Measurements from ENCODE around the gene PDXK. TPM values are rescaled to one million over a fixed set of nuclear protein-coding genes. Genes with fewer than 3 reads are reported as not detected.

PDXK gene
- total and polyA plus RNA-seq, 10 of the 15 experiments (the other 5 are each of a cell fraction or from before 2014, with no cell fraction given) = 3.7 to 141 (median 60.0) TPM

GRCh38 chr21:43808367-43808766 lies 89.4 kb downstream of the PDXK start (continued):
- TF ChIP-seq SKIL (IDR thresholded peaks at IDR 0.05; ENCODE audit: low read depth, poor library complexity, severe bottlenecking) = no peak
- no peak for TF ChIP-seq ZZZ3 (IDR thresholded peaks at IDR 0.05; ENCODE audit: control insufficient read depth, insufficient read length, low read depth)

- 75% methylated on average over 22 of the region's 22 CpGs for WGBS (ENCODE audit: insufficient coverage, insufficient replicate concordance, low lambda C conversion rate, missing lambda C conversion rate)
- Histone ChIP-seq H3K36me3 (ENCODE audit: control insufficient read depth in 2 of 2, insufficient read depth in 2 of 2, low read length in 1 of 2) (peaks cover 0 to 8% of the 10 kb centered on the region in 2 experiments; a peak in 3 of 4 replicates), H3K9me3 (replicated peaks; ENCODE audit: control insufficient read depth, insufficient read depth, low read length) (no peaks in the 10 kb centered on the region), H3K27me3 (replicated peaks in 1 of 2; ENCODE audit: control insufficient read depth in 2 of 2, insufficient read depth in 2 of 2, low read length in 1 of 2) (no peaks in the 10 kb centered on the region), H3K4me1 (ENCODE audit: control insufficient read depth, insufficient read depth, low read length) (peaks cover 59% of the 10 kb centered on the region), H2AFZ (ENCODE audit: control insufficient read depth, low read depth, low read length) (no peak overlapping the region), H3K9ac (ENCODE audit: control insufficient read depth, insufficient read depth, low read length) (0 out of 2 replicates have a peak overlapping the region, but pooled peaks have one; percentile 16), H3K4me2 (ENCODE audit: control insufficient read depth, insufficient read depth) (no peak overlapping the region), H4K20me1 (ENCODE audit: control insufficient read depth, insufficient read depth) (no peaks in the 10 kb centered on the region), H3K79me2 (ENCODE audit: control insufficient read depth, insufficient read depth, low read length) (peaks cover 7% of the 10 kb centered on the region), H3K27ac (ENCODE audit: control insufficient read depth, insufficient read depth) (no peak overlapping the region), H3K4me3 (no peak overlapping the region)
- in situ Hi-C loops (cut with MboI) = loop anchor here (5.0 kb wide), 2 partner anchors 113 to 168 kb away; no protein-coding TSS in a partner anchor
- DNase-seq (ENCODE audit: low read depth, low spot score) (no peak), ATAC-seq (no peak), FAIRE-seq (no peak)
- POLR2A ChIA-PET = interaction anchor here (0.7 kb wide), 1 partner anchor 112 kb away, joined by 4 read pairs; no protein-coding TSS in a partner anchor
- TF ChIP-seq HCFC1 (IDR thresholded peaks at IDR 0.05; ENCODE audit: low read length) = no peak
- no peak for TF ChIP-seq RELA (IDR thresholded peaks at IDR 0.05; ENCODE audit: borderline replicate concordance, partially characterized antibody)
- no peak for TF ChIP-seq CREM (IDR thresholded peaks at IDR 0.05; ENCODE audit: low read depth)
- TF ChIP-seq MYB (IDR thresholded peaks at IDR 0.05; ENCODE audit: borderline replicate concordance, low read depth, low read length) = no peak
- TF ChIP-seq KDM1A (IDR thresholded peaks at IDR 0.05; ENCODE audit: borderline replicate concordance) = no peak
- no peak for TF ChIP-seq ESRRA (IDR thresholded peaks at IDR 0.05; ENCODE audit: low read length)
- SMC1A ChIA-PET (ENCODE audit: uncharacterized antibody, unreplicated experiment) = interaction anchor here (0.7 to 3.3 kb wide), 4 partner anchors 60 to 166 kb away, joined by 3 to 16 read pairs (median 4); no protein-coding TSS in a partner anchor
- CTCF ChIA-PET = interaction anchor here (0.7 to 4.5 kb wide), 6 partner anchors 59 to 669 kb away, joined by 3 to 39 read pairs (median 4); no protein-coding TSS in a partner anchor
- BruUV-seq (replicated peaks) = no TSS peak
- intact Hi-C loops (cut with micrococcal nuclease; ENCODE audit: unreplicated experiment) = no loop called here
- RAD21 ChIA-PET (ENCODE audit: unreplicated experiment) = interaction anchor here (0.6 to 1.2 kb wide), 3 partner anchors 81 to 134 kb away, joined by 3 to 4 read pairs (median 4); no protein-coding TSS in a partner anchor
Measured at GRCh38 chr21:43808832-43809251, 89.9 kb downstream of the PDXK start.

Measured in GM12878 (cell line).